Activated gamma-delta T cell treated with Interleukin-2 at 50 U/mL for 16 hours (primary cell): ENCODE results near the gene STAG2.
"Not testable (repeated sequence)": the region's sequence is repeated elsewhere in the genome, so short reads cannot be mapped to it uniquely, and the experiment has no call there.

ENCODE experiments used
- DNase-seq: peaks from one replicate; pipeline ENCODE4 v3.0.0-alpha.2; 2020

The STAG2 gene

DNA sequence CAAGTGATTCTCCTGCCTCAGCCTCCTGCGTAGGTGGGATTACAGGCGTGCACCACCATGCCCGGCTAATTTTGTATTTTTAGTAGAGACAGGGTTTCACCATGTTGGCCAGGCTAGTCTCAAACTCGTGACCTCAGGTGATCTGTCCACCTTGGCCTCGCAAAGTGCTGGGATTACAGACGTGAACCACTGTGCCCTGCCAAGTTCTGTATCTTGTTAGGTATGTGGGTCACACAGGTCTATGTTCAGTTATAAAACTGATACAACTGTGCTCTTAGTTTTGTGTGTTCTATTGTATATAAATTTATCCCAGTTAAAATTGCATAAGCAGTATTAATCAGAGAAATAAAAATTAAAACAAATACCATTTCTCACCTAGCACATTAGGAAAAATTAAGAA lies 122.9 kb downstream of the STAG2 start:
- not testable (repeated sequence) for DNase-seq

DNA sequence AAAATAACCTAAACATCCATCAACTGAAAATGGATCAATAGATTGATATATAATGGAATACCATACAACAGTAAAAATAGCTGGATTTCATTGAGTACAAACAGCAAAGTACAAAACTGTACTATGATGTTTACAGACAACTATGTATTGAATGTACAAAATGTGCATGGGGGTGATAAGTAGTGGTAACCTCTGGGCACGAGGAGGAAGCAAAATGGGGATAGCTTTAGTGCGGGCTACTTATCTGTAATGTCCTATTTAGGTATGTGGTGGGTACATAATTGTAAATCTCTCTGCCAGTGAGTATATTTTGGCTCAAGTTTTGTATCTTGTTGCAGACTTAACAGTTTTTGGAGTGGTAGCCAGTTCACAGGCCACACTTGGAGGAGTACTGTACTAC lies 123.6 kb downstream of the STAG2 start:
- DNase-seq: no peak

DNA sequence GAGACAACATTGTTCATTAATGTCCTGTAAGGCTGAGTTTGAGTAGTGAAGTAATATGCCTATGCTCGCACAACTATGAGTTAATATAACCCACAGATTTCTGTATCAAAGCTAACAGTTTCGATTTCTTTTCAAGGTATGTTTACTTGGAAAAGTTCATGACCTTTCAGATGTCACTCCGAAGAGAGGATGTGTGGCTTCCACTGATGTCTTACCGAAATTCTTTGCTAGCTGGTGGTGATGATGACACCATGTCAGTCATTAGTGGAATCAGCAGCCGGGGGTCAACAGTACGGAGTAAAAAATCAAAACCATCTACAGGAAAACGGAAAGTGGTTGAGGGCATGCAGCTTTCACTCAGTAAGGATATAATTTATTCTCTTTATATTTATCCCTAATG lies 124.9 kb downstream of the STAG2 start:
- no peak for DNase-seq

DNA sequence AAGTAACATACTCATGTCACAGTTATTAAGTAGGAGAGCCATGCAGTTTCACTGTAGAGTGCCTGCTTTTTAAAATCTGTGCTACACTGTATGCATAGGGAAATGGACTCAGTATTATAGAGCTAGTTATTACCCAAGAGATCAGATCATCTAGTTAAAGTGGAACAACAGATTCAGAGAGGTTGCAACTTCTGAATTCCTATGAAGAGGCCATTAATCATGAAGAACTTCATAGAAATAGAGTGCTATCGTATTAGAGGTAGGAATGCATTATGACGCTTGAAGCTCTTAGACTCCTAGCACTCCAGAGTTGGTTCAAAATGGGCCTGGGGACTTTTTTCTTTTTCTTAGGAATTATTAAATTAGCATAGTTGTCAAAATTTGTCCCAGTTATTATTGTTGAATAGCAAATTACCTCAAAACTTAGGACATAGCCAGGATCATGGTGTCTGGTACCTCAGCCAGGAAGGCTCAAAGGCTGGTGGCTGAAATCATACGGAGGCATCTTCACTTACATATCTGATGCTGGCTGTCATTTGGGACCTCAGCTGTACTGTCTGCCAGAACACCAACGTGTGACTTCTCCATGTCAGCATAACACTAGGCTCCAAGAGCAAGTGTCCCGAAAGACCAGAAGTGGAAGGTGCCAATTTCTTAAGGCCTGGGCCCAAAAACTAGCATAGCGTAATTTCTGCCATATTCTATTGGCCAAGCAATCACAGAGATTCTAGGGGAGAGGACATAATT lies 125.7 kb downstream of the STAG2 start:
- no peak for DNase-seq

DNA sequence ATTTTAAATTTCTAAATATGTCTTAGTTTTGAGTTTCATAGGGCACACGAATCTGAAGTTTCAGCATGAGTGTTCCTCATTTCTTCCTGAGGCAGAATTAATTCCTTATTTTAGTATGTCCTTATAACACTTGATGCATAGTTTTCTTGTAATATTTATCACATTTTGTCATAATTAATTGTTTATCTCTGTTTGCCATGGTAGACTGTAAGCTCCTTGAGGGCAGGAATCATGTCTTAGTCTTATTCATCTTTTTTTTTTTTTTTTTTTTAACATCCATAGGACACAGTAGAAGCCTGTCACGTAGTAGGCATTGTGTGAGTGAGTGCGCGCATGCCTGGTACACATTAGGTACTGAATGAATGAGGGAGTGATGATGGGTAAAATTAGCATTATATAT lies 131.7 kb downstream of the STAG2 start:
- DNase-seq: no peak

DNA sequence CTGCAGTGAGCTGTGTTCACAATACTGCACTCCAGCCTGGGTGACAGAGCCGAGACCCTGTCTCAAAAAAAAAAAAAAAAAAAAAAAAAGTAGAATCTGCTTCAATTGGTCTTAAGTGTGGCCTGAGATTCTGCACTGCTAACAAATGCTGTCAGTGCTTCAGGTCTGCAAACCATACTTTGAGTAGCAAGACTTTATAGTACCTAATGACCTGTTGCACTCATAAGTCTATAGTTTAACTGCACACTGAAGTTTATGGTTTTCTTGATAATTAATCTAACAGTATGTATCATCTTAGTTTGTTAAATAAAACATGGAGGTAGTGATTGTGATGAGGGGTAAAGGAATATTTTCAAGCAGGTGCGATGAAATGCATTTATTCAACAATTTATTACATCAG lies 135.6 kb downstream of the STAG2 start:
- DNase-seq: no peak

DNA sequence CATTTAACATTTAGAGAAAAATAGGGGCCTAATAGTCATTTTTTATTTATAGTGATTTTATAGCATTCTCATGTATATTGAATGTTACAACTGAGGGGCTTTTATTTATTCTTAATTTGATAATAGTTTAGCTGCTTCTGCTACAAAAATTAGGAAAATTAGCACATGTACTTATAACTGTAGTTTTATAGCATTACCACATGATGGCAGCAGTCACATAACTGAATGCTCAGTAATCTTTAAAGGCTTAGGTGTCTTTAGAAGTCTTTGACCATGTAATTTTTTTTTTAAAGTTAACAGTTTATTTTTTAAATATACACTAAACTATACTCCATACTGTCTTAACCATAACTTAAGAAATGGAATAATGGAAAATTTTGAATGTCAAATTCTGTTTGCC lies 136.6 kb downstream of the STAG2 start:
- no peak for DNase-seq

DNA sequence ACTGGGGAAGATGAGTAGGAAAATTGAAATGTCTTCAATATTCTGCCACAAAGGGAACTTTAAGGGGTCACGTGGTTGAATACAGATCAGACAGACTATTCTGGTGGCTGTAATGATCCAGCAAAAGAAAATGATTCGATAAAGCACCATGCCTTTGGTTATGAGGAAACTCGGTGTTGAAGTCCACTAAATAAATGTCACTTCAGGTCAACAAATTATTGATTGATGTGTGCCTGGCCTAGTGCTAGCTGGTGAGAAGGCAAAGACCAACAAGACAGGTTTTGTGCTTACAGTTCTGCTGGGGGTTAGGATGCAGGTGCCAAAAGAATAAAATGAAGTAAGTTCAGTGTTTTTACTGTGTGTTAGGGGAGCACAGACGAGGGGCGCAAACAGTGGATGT lies 142.5 kb downstream of the STAG2 start:
- no peak for DNase-seq

DNA sequence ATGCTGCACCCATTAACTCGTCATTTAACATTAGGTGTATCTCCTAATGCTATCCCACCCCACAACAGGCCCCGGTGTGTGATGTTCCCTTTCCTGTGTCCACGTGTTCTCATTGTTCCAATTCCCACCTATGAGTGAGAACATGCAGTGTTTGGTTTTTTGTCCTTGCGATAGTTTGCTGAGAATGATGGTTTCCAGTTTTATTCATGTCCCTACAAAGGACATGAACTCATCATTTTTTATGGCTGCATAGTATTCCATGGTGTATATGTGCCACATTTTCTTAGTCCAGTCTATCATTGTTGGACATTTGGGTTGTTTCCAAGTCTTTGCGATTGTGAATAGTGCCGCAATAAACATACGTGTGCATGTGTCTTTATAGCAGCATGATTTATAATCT lies 143.0 kb downstream of the STAG2 start:
- DNase-seq: not testable (repeated sequence)

DNA sequence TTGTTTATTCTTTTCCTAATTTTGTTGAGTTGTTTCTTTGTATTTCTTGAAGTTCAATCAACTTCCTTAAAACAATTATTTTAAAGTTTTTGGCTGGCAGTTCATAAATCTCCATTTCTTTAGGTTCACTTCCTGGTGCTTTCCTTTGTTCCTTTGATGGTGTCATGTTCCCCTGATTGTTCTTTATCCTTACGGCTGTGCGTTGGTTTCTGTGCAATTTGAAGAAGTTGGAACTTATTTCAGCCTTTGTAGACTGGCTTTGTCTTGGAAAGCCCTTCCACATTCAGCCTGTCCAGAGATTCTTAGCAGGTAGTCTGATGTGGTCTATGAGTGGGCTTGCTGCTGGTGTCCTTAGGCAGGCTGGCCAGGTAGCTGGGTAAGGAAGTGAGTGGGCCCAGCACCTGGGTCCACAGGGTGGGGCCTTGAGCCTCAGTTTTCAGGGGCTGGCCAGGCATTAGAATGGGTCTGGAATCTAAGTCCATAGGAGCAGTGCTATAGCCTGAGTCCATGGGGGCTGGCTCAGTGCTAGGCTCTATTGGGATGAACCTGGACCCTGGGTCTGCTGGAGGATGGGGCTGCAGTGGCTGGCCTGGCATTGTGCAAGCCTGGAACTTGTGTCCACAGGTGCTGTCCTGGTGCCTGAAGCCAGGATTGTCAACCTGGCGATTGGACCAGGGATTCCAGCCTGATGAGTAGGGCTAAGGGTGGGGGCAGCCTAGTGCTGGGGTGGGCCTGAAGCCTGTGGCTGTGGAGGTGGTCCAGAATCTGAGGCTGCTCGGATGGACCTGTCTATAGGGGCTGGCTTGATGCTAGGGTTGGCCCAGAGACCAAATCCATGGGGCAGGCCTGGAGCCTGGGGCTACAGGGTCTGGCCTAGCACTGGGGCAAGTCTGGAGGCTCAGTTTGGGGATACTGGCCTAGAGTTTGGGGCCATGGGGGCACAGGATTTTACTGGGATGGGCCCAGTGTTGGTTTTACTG lies 152.4 kb downstream of the STAG2 start:
- DNase-seq: no peak

DNA sequence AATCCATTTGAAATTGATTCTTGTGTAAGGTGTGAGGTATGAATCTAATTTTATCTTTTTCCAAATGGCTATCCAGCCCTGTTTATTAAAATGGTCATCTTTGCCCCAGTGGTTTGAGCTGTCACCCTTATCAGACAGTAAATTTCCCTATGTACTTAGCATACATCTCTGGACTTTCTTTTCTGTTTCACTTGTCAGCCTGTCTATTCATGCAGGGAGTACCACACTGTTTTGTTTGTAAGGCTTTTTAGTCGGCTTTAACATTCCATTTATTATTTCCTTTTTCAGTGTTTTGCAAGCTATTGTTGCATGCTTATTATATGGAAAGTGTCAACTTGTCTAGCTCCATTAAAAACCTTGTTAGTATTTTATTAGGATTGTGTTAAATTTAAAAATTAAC lies 155.8 kb downstream of the STAG2 start:
- no peak for DNase-seq

DNA sequence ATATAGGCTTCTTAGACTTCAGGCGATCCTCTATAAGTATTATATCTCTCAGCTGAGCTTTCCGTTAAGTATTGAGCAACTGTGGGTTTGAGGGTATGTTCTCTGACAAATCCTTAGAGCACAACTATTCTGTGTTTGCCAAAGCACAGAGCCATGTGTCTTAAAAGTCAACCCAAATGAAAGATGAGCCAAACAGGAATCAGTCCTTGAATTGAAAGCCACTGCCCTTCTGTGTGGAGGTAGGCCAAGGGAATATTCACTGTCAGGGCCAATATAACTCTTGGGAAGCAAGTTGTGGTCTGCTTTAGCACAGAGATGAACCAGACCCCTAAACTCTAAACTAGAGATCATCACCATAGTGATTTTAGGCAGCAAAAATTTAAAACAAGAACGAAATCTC lies 164.0 kb downstream of the STAG2 start:
- DNase-seq: no peak

DNA sequence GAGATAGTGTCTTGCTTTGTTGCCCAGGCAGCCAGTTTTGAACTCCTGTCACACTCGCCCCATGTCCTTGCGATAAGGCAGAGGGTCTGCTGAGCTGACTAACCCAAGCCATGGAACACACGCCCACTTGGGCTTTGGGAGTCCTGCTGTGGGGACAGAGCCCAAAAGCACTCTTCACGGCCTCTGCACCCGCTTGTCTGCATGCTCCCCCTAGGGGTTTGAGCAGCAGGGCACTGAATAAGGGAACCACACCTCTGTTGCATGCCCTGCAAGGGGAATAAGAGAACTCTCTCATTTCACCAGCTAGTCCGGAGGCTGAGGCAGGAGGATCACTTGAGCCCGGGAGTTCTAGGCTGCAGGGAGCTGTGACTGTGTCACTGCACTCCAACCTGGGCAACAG lies 166.0 kb downstream of the STAG2 start:
- no peak for DNase-seq

DNA sequence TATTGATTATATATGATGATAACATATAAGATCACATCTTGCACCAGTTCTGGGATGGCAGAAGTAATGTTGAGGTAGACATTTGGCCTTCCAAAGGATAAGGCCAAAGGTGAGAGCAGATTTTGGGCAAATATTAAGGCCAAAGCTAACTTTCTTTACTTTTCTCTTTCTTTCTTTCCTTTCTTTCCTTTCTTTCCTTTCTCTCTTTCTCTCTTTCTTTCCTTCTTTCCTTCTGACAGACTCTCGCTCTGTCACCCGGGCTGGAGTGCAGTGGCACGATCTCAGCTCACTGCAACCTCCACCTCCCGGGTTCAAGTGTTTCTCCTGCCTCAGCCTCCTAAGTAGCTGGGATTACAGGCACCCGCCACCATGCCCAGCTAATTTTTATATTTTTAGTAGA lies 170.9 kb downstream of the STAG2 start:
- not testable (repeated sequence) for DNase-seq

DNA sequence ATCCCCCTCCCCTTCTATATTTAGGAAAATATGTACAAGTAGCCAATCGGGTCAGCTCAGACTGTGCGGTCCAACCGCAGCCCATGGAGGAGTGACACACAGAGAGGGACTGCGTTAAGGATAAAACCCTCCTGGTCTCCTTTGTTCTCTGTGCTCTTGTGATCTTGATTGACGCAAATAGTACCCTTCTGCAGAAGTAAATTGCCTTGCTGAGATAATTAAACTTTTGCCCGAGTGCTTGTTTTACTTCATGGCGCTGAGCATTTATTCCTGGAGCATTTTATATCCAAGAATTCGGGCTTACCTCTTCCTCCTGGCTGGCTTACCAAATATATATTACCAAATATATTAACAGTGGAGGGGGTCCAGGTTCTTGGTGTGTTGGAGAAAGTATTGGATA lies 184.2 kb downstream of the STAG2 start:
- DNase-seq: no peak

DNA sequence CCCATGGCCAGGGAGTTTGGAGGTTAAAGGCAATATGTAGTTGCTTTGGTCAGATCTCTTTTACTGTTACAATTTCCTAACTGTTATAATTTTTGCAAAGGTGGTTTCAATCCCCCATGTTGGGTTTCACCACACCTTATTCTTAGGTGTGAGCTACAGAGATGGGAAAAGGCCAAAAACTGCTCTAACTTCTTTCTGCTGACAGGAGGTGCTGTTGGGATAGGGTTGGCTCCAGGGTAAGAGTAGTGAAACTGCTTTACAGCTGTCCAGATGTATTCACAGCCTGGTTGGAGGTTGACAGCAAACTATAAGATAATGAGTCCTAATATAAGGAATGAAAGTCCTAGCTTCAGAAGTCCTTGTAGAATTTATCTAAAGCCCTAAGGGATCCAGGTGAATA lies 189.7 kb downstream of the STAG2 start:
- DNase-seq: no peak
